Neural progenitor cell (in vitro differentiated cells): ENCODE results near the gene TAOK1. TPM values are rescaled to one million over a fixed set of nuclear protein-coding genes. Genes with fewer than 3 reads are reported as not detected.

ENCODE experiments used
- DNase-seq: peaks from one replicate; pipeline ENCODE4 v3.0.0-alpha.2; 2016; ENCODE audit warnings: low spot score
- H2AFZ ChIP-seq: fragments of 200-600 bp; sonication (generic); replicated peaks from 2 replicates; pipeline ENCODE4 v1.6.1; 2016; ENCODE audit warnings: antibody characterized with exemption
- H3F3A ChIP-seq: fragments of 200-600 bp; sonication (generic); 2 replicates; pipeline ENCODE4 v1.6.1; 2016; ENCODE audit warnings: antibody characterized with exemption, low read depth
- H3K27ac ChIP-seq: fragments of 200-600 bp; sonication (generic); 2 replicates; pipeline ENCODE4 v1.5.1; 2016; ENCODE audit warnings: mild to moderate bottlenecking
- H3K27me3 ChIP-seq: fragments of 200-600 bp; sonication (generic); 2 replicates; pipeline ENCODE4 v1.6.1; 2016; ENCODE audit warnings: mild to moderate bottlenecking, moderate library complexity
- H3K36me3 ChIP-seq: fragments of 200-600 bp; sonication (generic); 2 replicates; pipeline ENCODE4 v1.5.1; 2016
- H3K4me1 ChIP-seq: fragments of 200-600 bp; sonication (generic); 2 replicates; pipeline ENCODE4 v1.6.1; 2016; ENCODE audit warnings: mixed run types
- H3K4me2 ChIP-seq: fragments of 200-600 bp; sonication (generic); 2 replicates; pipeline ENCODE4 v1.6.1; 2016
- H3K4me3 ChIP-seq: fragments of 200-600 bp; sonication (generic); 2 replicates; pipeline ENCODE4 v1.5.1; 2016
- H3K79me2 ChIP-seq: fragments of 200-600 bp; sonication (generic); 2 replicates; pipeline ENCODE4 v1.6.1; 2016; ENCODE audit warnings: low read depth
- H3K9ac ChIP-seq: fragments of 200-600 bp; sonication (generic); 2 replicates; pipeline ENCODE4 v1.6.1; 2016
- H3K9me3 ChIP-seq: fragments of 200-600 bp; sonication (generic); 2 replicates; pipeline ENCODE4 v1.5.1; 2016; ENCODE audit warnings: low read depth
- H4K20me1 ChIP-seq: fragments of 200-600 bp; sonication (generic); 2 replicates; pipeline ENCODE4 v1.6.1; 2016; ENCODE audit warnings: low read depth
- H3K27ac Mint-ChIP-seq: 3 replicates; pipeline ENCODE4 v1.8.0; 2021; ENCODE audit warnings: mixed read lengths
- H3K27me3 Mint-ChIP-seq: 2 replicates; pipeline ENCODE4 v1.8.0; 2022; ENCODE audit warnings: low read depth, mild to moderate bottlenecking, inconsistent platforms, moderate library complexity, mixed read lengths; ENCODE audit not compliant: insufficient read depth
- H3K36me3 Mint-ChIP-seq: 3 replicates; pipeline ENCODE4 v1.8.0; 2021; ENCODE audit warnings: mixed read lengths
- H3K4me1 Mint-ChIP-seq: 3 replicates; pipeline ENCODE4 v1.8.0; 2021; ENCODE audit warnings: mixed read lengths
- H3K4me3 Mint-ChIP-seq: 3 replicates; pipeline ENCODE4 v1.8.0; 2021; ENCODE audit warnings: mild to moderate bottlenecking, moderate library complexity, mixed read lengths
- H3K9me3 Mint-ChIP-seq: 3 replicates; pipeline ENCODE4 v1.8.0; 2020; ENCODE audit warnings: mixed read lengths
- CTCF ChIP-seq: fragments of 200-600 bp; sonication (generic); IDR thresholded peaks from 2 replicates; pipeline ENCODE4 v1.5.1; 2017; ENCODE audit warnings: antibody characterized with exemption, mild to moderate bottlenecking
- EZH2 ChIP-seq: fragments of 200-600 bp; sonication (generic); IDR thresholded peaks from 2 replicates; pipeline ENCODE4 v1.6.1; 2017; ENCODE audit warnings: antibody characterized with exemption, mild to moderate bottlenecking, moderate library complexity
- EZH2phosphoT487 ChIP-seq: fragments of 200-600 bp; sonication (generic); IDR thresholded peaks from 2 replicates; pipeline ENCODE4 v1.6.1; 2017; ENCODE audit warnings: antibody characterized with exemption
- total RNA-seq: library from RNA; depleted of rRNA; stranded (reverse); fragments of >200 nt; gene quantifications from 2 replicates; pipeline ENCODE4 v1.2.3, GENCODE V29; 2015; ENCODE audit warnings: low replicate concordance

TAOK1 gene
- total RNA-seq, 1 donor from 2014 or later = 125 TPM

GRCh38 chr17:29587591-29587990 is 197.4 kb downstream of the TAOK1 start:
- peaks cover 22% of the 10 kb centered on the region for H3F3A ChIP-seq
- no peaks in the 10 kb centered on the region for H3K36me3 ChIP-seq
- H3K27me3 ChIP-seq = no peaks in the 10 kb centered on the region
- peaks cover 2% of the 10 kb centered on the region for H3K36me3 Mint-ChIP-seq
- peaks cover 44% of the 10 kb centered on the region for H3K4me1 Mint-ChIP-seq
- H3K9me3 ChIP-seq = no peaks in the 10 kb centered on the region
- peaks cover 61% of the 10 kb centered on the region for H3K79me2 ChIP-seq
- no peak for TF ChIP-seq CTCF
- TF ChIP-seq EZH2 = no peak
- TF ChIP-seq EZH2phosphoT487 = no peak
- H3K4me3 ChIP-seq = peak overlapping the region; percentile 84
- H3K4me3 Mint-ChIP-seq = peak overlapping the region; percentile 94
- H3K9me3 Mint-ChIP-seq = no peaks in the 10 kb centered on the region
- no peak overlapping the region for H2AFZ ChIP-seq
- H3K27ac ChIP-seq = no peak overlapping the region
- H3K9ac ChIP-seq = no peak overlapping the region
- no peak overlapping the region for H3K27ac Mint-ChIP-seq
- DNase-seq = peak; percentile 79
- H4K20me1 ChIP-seq = peaks cover 59% of the 10 kb centered on the region
- H3K4me2 ChIP-seq = peak overlapping the region; percentile 90
- peaks cover 53% of the 10 kb centered on the region for H3K4me1 ChIP-seq
- H3K27me3 Mint-ChIP-seq = peaks cover 13% of the 10 kb centered on the region

- peak overlapping the region; percentile 94 for H3K4me3 Mint-ChIP-seq
- H3K4me3 ChIP-seq = peak overlapping the region; percentile 84
- H3K27me3 Mint-ChIP-seq = peaks cover 14% of the 10 kb centered on the region
- peaks cover 48% of the 10 kb centered on the region for H3K4me1 Mint-ChIP-seq
- peaks cover 57% of the 10 kb centered on the region for H4K20me1 ChIP-seq
- H3K27ac Mint-ChIP-seq = no peak overlapping the region
- no peaks in the 10 kb centered on the region for H3K27me3 ChIP-seq
- H3K4me2 ChIP-seq = peak overlapping the region; percentile 90
- H2AFZ ChIP-seq = no peak overlapping the region
- no peaks in the 10 kb centered on the region for H3K36me3 ChIP-seq
- H3K79me2 ChIP-seq = peaks cover 57% of the 10 kb centered on the region
- peaks cover 26% of the 10 kb centered on the region for H3F3A ChIP-seq
- peaks cover 56% of the 10 kb centered on the region for H3K4me1 ChIP-seq
- no peaks in the 10 kb centered on the region for H3K36me3 Mint-ChIP-seq
- no peaks in the 10 kb centered on the region for H3K9me3 ChIP-seq
- TF ChIP-seq CTCF = no peak
- no peak for TF ChIP-seq EZH2
- no peak for TF ChIP-seq EZH2phosphoT487
- DNase-seq = peak; percentile 16
- H3K9ac ChIP-seq = peak overlapping the region; percentile 37
- H3K9me3 Mint-ChIP-seq = no peaks in the 10 kb centered on the region
- H3K27ac ChIP-seq = no peak overlapping the region
Observed at GRCh38 chr17:29588017-29588561, 197.9 kb downstream of the TAOK1 start.

- Histone ChIP-seq H3K4me3 (peak overlapping the region; percentile 84), H4K20me1 (peaks cover 53% of the 10 kb centered on the region), H3K79me2 (peaks cover 52% of the 10 kb centered on the region), H3K9ac (peak overlapping the region; percentile 37), H3K27me3 (no peaks in the 10 kb centered on the region), H3K4me2 (peak overlapping the region; percentile 90), H3K9me3 (no peaks in the 10 kb centered on the region), H3K4me1 (peaks cover 57% of the 10 kb centered on the region), H3K27ac (no peak overlapping the region), H3F3A (peaks cover 28% of the 10 kb centered on the region), H2AFZ (no peak overlapping the region), H3K36me3 (no peaks in the 10 kb centered on the region)
- Mint-ChIP-seq H3K4me3 (peak overlapping the region; percentile 94), H3K9me3 (no peaks in the 10 kb centered on the region), H3K27me3 (peaks cover 14% of the 10 kb centered on the region), H3K36me3 (no peaks in the 10 kb centered on the region), H3K27ac (no peak overlapping the region), H3K4me1 (peaks cover 47% of the 10 kb centered on the region)
- no peak for TF ChIP-seq CTCF
- DNase-seq = peak; percentile 79
Observed at GRCh38 chr17:29588562-29589411, 198.6 kb downstream of the TAOK1 start.
